HEK293 (cell line): Measurements from ENCODE around the gene ZCCHC2.

ENCODE experiments used
- AEBP2 ChIP-seq: fragments of 450-650 bp; formaldehyde crosslinking; IDR thresholded peaks from 2 replicates; pipeline ENCODE4 v1.5.1; 2016; ENCODE audit warnings: missing biosample characterization, missing genetic modification characterization, borderline replicate concordance
- GLIS2 ChIP-seq: fragments of 450-650 bp; formaldehyde crosslinking; IDR thresholded peaks from 2 replicates; pipeline ENCODE4 v1.5.1; 2016; ENCODE audit warnings: missing biosample characterization, missing genetic modification characterization
- ZFP37 ChIP-seq: fragments of 450-650 bp; formaldehyde crosslinking; IDR thresholded peaks from 2 replicates; pipeline ENCODE4 v1.5.1; 2016; ENCODE audit warnings: missing biosample characterization, missing genetic modification characterization
- ZFP41 ChIP-seq: fragments of 450-650 bp; formaldehyde crosslinking; IDR thresholded peaks from 2 replicates; pipeline ENCODE4 v1.5.1; 2016; ENCODE audit warnings: missing biosample characterization, missing genetic modification characterization, borderline replicate concordance
- ZNF157 ChIP-seq: fragments of 450-650 bp; formaldehyde crosslinking; IDR thresholded peaks from 2 replicates; pipeline ENCODE4 v1.5.1; 2016; ENCODE audit warnings: missing biosample characterization, missing genetic modification characterization
- ZNF335 ChIP-seq: fragments of 450-650 bp; formaldehyde crosslinking; conservative IDR thresholded peaks from 2 replicates; pipeline ENCODE4 v1.5.1; 2016; ENCODE audit warnings: missing biosample characterization, missing genetic modification characterization
- ZNF426 ChIP-seq: fragments of 450-650 bp; formaldehyde crosslinking; IDR thresholded peaks from 2 replicates; pipeline ENCODE4 v1.5.1; 2017; ENCODE audit warnings: missing biosample characterization, missing genetic modification characterization, mild to moderate bottlenecking, inconsistent platforms, moderate library complexity
- ZNF792 ChIP-seq: fragments of 450-650 bp; formaldehyde crosslinking; IDR thresholded peaks from 2 replicates; pipeline ENCODE4 v1.5.1; 2016; ENCODE audit warnings: missing biosample characterization, missing genetic modification characterization
- ZNF830 ChIP-seq: fragments of 450-650 bp; IDR thresholded peaks from 2 replicates; pipeline ENCODE4 v1.5.0; 2018; ENCODE audit warnings: missing biosample characterization, missing genetic modification characterization, low read depth, mild to moderate bottlenecking, moderate library complexity
- TF ChIP-seq, protein P1 (sequence below): fragments of 450-650 bp; formaldehyde crosslinking; IDR thresholded peaks from 2 replicates; pipeline ENCODE4 v1.5.1; 2016; ENCODE audit warnings: missing biosample characterization, missing genetic modification characterization
- TF ChIP-seq, protein P2 (sequence below): fragments of 450-650 bp; formaldehyde crosslinking; IDR thresholded peaks from 2 replicates; pipeline ENCODE4 v1.5.1; 2016; ENCODE audit warnings: missing biosample characterization, missing genetic modification characterization, low read depth
- TF ChIP-seq, protein P3 (sequence below): fragments of 450-650 bp; formaldehyde crosslinking; IDR thresholded peaks from 2 replicates; pipeline ENCODE4 v1.5.1; 2016; ENCODE audit warnings: missing biosample characterization, missing genetic modification characterization

GRCh38 chr18:62610701-62611411, 88.0 kb downstream of the ZCCHC2 start:
- TF ChIP-seq, protein P1, sequence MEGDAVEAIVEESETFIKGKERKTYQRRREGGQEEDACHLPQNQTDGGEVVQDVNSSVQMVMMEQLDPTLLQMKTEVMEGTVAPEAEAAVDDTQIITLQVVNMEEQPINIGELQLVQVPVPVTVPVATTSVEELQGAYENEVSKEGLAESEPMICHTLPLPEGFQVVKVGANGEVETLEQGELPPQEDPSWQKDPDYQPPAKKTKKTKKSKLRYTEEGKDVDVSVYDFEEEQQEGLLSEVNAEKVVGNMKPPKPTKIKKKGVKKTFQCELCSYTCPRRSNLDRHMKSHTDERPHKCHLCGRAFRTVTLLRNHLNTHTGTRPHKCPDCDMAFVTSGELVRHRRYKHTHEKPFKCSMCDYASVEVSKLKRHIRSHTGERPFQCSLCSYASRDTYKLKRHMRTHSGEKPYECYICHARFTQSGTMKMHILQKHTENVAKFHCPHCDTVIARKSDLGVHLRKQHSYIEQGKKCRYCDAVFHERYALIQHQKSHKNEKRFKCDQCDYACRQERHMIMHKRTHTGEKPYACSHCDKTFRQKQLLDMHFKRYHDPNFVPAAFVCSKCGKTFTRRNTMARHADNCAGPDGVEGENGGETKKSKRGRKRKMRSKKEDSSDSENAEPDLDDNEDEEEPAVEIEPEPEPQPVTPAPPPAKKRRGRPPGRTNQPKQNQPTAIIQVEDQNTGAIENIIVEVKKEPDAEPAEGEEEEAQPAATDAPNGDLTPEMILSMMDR: no peak
- TF ChIP-seq ZFP37 (no peak), ZNF426 (tag by site-specific recombination) (no peak), ZNF792 (tag by site-specific recombination) (no peak), AEBP2 (tag by site-specific recombination) (no peak), ZNF335 (tag by site-specific recombination) (no peak), ZFP41 (no peak), ZNF157 (tag by site-specific recombination) (no peak), ZNF830 (tag by site-specific recombination) (no peak), GLIS2 (tag by site-specific recombination) (no peak)
- TF ChIP-seq, protein P2, sequence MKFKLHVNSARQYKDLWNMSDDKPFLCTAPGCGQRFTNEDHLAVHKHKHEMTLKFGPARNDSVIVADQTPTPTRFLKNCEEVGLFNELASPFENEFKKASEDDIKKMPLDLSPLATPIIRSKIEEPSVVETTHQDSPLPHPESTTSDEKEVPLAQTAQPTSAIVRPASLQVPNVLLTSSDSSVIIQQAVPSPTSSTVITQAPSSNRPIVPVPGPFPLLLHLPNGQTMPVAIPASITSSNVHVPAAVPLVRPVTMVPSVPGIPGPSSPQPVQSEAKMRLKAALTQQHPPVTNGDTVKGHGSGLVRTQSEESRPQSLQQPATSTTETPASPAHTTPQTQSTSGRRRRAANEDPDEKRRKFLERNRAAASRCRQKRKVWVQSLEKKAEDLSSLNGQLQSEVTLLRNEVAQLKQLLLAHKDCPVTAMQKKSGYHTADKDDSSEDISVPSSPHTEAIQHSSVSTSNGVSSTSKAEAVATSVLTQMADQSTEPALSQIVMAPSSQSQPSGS (tag by site-specific recombination): no peak
- TF ChIP-seq, protein P3, sequence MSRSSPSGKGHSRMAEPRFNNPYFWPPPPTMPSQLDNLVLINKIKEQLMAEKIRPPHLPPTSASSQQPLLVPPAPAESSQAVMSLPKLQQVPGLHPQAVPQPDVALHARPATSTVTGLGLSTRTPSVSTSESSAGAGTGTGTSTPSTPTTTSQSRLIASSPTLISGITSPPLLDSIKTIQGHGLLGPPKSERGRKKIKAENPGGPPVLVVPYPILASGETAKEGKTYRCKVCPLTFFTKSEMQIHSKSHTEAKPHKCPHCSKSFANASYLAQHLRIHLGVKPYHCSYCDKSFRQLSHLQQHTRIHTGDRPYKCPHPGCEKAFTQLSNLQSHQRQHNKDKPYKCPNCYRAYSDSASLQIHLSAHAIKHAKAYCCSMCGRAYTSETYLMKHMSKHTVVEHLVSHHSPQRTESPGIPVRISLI (tag by site-specific recombination): no peak
